OCI-LY1 (cell line): ENCODE results near the gene PEX13.

Source experiments
- EZH2 ChIP-seq: fragments of 200-600 bp; sonication (generic), shearing (Covaris generic); IDR thresholded peaks from 2 replicates; pipeline ENCODE4 v1.8.0; 2017; ENCODE audit warnings: borderline replicate concordance, mixed run types, mild to moderate bottlenecking, antibody characterized with exemption, low read length, moderate library complexity, mixed read lengths
- TF ChIP-seq, protein P1 (sequence below): fragments of 200-600 bp; sonication (generic), shearing (Covaris generic); IDR thresholded peaks from 2 replicates; pipeline ENCODE4 v1.5.1; 2017; ENCODE audit warnings: mild to moderate bottlenecking, antibody characterized with exemption, low read length, moderate library complexity, mixed read lengths

DNA sequence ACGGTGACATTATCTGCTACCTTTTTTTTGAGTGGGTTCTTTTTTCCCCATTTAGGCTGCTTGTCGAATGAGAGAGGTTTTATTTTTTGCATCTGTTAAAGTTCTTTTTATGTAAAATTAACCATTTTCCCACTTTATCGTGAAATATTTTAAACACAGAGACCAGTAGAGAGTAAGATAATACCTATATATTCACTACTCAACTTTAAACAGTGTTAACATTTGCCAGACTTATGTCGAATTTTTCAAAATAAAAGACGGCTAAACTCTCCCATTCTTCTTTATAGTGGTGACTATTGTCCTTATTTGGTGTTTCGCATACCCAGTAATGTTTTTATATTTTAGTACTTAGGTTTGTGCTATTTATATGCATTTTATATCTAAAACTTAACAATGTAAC is 1.3 kb downstream of the PEX13 start:
- TF ChIP-seq, protein P1, sequence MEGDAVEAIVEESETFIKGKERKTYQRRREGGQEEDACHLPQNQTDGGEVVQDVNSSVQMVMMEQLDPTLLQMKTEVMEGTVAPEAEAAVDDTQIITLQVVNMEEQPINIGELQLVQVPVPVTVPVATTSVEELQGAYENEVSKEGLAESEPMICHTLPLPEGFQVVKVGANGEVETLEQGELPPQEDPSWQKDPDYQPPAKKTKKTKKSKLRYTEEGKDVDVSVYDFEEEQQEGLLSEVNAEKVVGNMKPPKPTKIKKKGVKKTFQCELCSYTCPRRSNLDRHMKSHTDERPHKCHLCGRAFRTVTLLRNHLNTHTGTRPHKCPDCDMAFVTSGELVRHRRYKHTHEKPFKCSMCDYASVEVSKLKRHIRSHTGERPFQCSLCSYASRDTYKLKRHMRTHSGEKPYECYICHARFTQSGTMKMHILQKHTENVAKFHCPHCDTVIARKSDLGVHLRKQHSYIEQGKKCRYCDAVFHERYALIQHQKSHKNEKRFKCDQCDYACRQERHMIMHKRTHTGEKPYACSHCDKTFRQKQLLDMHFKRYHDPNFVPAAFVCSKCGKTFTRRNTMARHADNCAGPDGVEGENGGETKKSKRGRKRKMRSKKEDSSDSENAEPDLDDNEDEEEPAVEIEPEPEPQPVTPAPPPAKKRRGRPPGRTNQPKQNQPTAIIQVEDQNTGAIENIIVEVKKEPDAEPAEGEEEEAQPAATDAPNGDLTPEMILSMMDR: no peak
- no peak for TF ChIP-seq EZH2
